Esophagus muscularis mucosa (tissue), 4 donors: ENCODE measurements around the gene CATSPERE. TPM values are rescaled to one million over a fixed set of nuclear protein-coding genes. Genes with fewer than 3 reads are reported as not detected.

Experiments used
- DNase-seq: peaks from one replicate; pipeline ENCODE4 v3.0.0-alpha.2; 2017; ENCODE audit errors: extremely low spot score
- H3K27ac ChIP-seq, 4 donors: fragments of 200-600 bp; sonication (generic); replicated peaks in 1 of 4; 1 replicate in 3 of 4; 2 replicates in 1 of 4; pipeline ENCODE4 v1.5.1; 2016 to 2019; ENCODE audit warnings: mild to moderate bottlenecking in 1 of 4
- H3K27me3 ChIP-seq, 4 donors: fragments of 200-600 bp; sonication (generic); one replicate each; pipeline versions ENCODE4 v1.5.1 to v1.6.0; 2016 to 2019
- H3K36me3 ChIP-seq, 4 donors: fragments of 200-600 bp; sonication (generic); one replicate each; pipeline ENCODE4 v1.5.1; 2016 to 2019
- H3K4me1 ChIP-seq, 4 donors: fragments of 200-600 bp; sonication (generic); one replicate each; pipeline ENCODE4 v1.5.1; 2016 to 2019
- H3K4me3 ChIP-seq, 4 donors: fragments of 200-600 bp; sonication (generic); 1 replicate in 2 of 4; 2 replicates in 2 of 4; pipeline ENCODE4 v1.5.1; 2016 to 2019; ENCODE audit warnings: mild to moderate bottlenecking in 4 of 4, moderate library complexity in 1 of 4
- H3K9me3 ChIP-seq, 4 donors: fragments of 200-600 bp; sonication (generic); 1 replicate in 3 of 4; 2 replicates in 1 of 4; pipeline ENCODE4 v1.5.1; 2016 to 2019
- EP300 ChIP-seq: sonication (generic); formaldehyde crosslinking; IDR thresholded peaks from one replicate; pipeline ENCODE4 v1.6.1; 2017; ENCODE audit warnings: antibody characterized with exemption
- POLR2A ChIP-seq: fragments of 450-650 bp; IDR thresholded peaks from one replicate; pipeline ENCODE4 v1.6.1; 2017; ENCODE audit warnings: antibody characterized with exemption, moderate library complexity, mild to moderate bottlenecking, low read depth
- POLR2AphosphoS5 ChIP-seq, 2 donors: sonication (generic); formaldehyde crosslinking; IDR thresholded peaks; one replicate each; pipeline ENCODE4 v1.6.1; 2017; ENCODE audit warnings: antibody characterized with exemption in 2 of 2
- WGBS: methylation state at CpG from one replicate; pipeline ENCODE4 v1.1.5; 2018; 5-methylcytosine and 5-hydroxymethylcytosine counted together
- intact Hi-C: fragments of 100-400 bp; cut with DNase I; formaldehyde crosslinking; loops from one replicate; pipeline ENCODE4 v1.15.1; 2023
- total RNA-seq, 4 donors: library from RNA; depleted of rRNA; stranded (reverse); fragments of >200 nt; gene quantifications; one replicate each; pipeline versions ENCODE4 v1.1.0 to v1.2.1, GENCODE V29; 2016
- TF ChIP-seq, protein P1 (sequence below), 3 experiments: fragments of 200-600 bp in 2 of 3; fragments of 450-650 bp in 1 of 3; sonication (generic) in 2 of 3; IDR thresholded peaks; one replicate each; pipeline ENCODE4 v1.5.1; 2017 to 2019; ENCODE audit warnings: antibody characterized with exemption in 3 of 3, mild to moderate bottlenecking in 2 of 3, moderate library complexity in 1 of 3

The CATSPERE gene
- total RNA-seq, 4 donors from 2014 or later, result 1.4 to 3.5 (median 2.1) TPM

DNA sequence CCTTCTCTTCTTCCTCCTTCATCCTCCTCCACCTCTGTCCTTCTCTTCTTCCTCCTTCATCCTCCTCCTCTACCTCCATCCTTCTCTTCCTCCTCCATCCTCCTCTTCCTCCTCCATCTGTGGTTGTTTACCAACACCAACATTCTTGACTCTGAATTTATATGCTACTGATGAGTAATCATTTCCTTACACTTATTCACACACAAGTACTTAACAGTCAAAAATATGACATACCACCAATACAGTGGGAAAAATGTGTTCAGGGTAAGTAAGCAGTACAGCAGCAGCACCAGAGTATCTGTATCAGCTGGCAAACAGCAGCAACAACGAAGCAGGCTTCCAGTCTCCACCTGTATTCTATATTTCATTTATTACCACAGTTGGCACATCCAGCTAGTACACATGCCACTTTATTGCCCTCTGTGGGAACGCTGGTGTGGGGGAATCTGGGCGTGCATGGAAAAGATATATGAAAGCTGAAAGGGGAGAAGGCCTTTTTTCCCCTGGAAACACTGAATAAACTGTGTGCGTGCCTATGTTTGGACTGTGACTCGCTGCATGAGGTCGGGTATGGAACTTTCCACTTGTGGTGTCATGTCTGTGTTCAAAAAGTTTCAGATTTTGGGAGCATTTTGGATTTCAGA lies 25.4 kb upstream of the CATSPERE start:
- no peak for DNase-seq
- no peaks in the 10 kb centered on the region for H3K27me3 ChIP-seq
- no peak overlapping the region for H3K4me3 ChIP-seq
- peak overlapping the region in 3 of 4 donors; percentile 25 to 41 (median 36) for H3K27ac ChIP-seq
- intact Hi-C loops, result no loop called here
- WGBS, result 71% methylated on average over 6 of the region's 6 CpGs
- TF ChIP-seq POLR2A, result no peak
- TF ChIP-seq, protein P1, sequence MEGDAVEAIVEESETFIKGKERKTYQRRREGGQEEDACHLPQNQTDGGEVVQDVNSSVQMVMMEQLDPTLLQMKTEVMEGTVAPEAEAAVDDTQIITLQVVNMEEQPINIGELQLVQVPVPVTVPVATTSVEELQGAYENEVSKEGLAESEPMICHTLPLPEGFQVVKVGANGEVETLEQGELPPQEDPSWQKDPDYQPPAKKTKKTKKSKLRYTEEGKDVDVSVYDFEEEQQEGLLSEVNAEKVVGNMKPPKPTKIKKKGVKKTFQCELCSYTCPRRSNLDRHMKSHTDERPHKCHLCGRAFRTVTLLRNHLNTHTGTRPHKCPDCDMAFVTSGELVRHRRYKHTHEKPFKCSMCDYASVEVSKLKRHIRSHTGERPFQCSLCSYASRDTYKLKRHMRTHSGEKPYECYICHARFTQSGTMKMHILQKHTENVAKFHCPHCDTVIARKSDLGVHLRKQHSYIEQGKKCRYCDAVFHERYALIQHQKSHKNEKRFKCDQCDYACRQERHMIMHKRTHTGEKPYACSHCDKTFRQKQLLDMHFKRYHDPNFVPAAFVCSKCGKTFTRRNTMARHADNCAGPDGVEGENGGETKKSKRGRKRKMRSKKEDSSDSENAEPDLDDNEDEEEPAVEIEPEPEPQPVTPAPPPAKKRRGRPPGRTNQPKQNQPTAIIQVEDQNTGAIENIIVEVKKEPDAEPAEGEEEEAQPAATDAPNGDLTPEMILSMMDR (IDR thresholded peaks at IDR 0.05), result no peak
- TF ChIP-seq EP300, result no peak
- no peak for TF ChIP-seq POLR2AphosphoS5 (IDR thresholded peaks at IDR 0.05)
- H3K36me3 ChIP-seq, result peaks cover under 1 to 43% (median 23%) of the 10 kb centered on the region in 4 donors
- peaks cover 5 to 48% (median 43%) of the 10 kb centered on the region in 4 donors for H3K4me1 ChIP-seq
- no peaks in the 10 kb centered on the region for H3K9me3 ChIP-seq

DNA sequence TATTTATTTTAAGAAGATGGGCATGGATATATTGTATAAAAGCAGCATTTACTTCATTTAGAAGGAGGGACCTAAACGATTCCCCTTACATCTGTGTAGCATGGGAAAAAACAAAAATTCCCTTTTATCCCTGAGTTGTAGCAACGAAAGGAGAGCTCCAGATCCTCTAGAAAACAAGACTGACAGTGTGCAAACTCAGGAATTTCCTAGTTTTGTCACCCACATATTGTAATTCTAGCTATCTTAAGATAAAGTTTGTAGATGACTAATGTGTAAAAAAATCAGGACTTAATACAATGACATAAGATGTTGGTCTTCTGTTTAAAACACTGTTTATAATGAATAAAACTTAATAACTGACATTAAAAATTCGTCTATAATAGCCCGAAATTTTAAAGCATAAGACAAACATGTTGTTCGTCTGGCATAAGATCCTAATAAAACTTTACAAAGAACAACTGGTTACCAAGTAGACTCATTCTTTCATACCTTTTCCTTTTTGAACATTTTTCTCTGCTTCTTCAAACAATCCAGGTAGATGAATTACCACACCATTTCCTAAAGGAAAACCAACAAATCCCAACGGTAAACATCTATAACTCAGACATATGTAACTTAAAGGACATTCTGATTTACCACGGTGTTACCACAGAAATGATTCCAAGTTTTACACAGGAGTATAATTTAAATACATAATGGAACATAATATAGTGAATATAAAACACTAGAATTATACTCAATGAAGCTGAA lies 24.6 kb upstream of the CATSPERE start:
- 80% methylated on average over 7 of the region's 7 CpGs for whole genome bisulfite sequencing

DNA sequence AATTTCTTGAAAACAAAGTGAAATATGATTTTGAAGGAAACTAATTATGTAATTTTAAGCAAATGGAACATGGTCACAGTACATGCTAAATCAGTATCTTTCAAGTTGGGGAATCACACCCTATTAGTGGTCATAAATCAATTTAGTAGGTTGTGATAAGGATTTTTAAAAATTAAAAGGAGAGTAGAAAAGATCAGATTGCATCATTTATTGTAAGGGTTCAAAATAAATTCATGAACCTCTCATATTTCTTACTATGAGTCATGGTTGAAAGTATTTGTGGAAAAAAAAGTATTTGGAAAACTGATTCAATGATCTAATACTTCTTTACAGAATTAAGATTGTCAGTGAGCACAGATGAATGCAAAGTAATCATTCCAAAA lies 24.0 kb upstream of the CATSPERE start:
- H3K27ac ChIP-seq, result no peak overlapping the region
- no peak for DNase-seq
- H3K4me1 ChIP-seq, result peaks cover 5 to 51% (median 44%) of the 10 kb centered on the region in 4 donors
- TF ChIP-seq, protein P1 (IDR thresholded peaks at IDR 0.05), result no peak
- TF ChIP-seq EP300 (no peak), POLR2A (no peak), POLR2AphosphoS5 (IDR thresholded peaks at IDR 0.05) (no peak)
- H3K36me3 ChIP-seq, result peaks cover 0 to 33% (median 16%) of the 10 kb centered on the region in 4 donors
- H3K9me3 ChIP-seq, result no peaks in the 10 kb centered on the region
- H3K27me3 ChIP-seq, result no peaks in the 10 kb centered on the region
- intact Hi-C loops, result no loop called here
- H3K4me3 ChIP-seq, result no peak overlapping the region

More for the DNA sequence above, 24.6 kb upstream of the CATSPERE start:
- TF ChIP-seq POLR2A (no peak), POLR2AphosphoS5 (IDR thresholded peaks at IDR 0.05) (no peak), EP300 (no peak)
- TF ChIP-seq, protein P1 (IDR thresholded peaks at IDR 0.05), result no peak
- H3K36me3 ChIP-seq, result peaks cover 0 to 38% (median 18%) of the 10 kb centered on the region in 4 donors
- H3K4me3 ChIP-seq, result no peak overlapping the region
- peaks cover 5 to 49% (median 43%) of the 10 kb centered on the region in 4 donors for H3K4me1 ChIP-seq
- no peaks in the 10 kb centered on the region for H3K27me3 ChIP-seq
- DNase-seq, result no peak
- peak overlapping the region in 3 of 4 donors; percentile 25 to 41 (median 36) for H3K27ac ChIP-seq
- intact Hi-C loops, result no loop called here
- no peaks in the 10 kb centered on the region for H3K9me3 ChIP-seq

DNA sequence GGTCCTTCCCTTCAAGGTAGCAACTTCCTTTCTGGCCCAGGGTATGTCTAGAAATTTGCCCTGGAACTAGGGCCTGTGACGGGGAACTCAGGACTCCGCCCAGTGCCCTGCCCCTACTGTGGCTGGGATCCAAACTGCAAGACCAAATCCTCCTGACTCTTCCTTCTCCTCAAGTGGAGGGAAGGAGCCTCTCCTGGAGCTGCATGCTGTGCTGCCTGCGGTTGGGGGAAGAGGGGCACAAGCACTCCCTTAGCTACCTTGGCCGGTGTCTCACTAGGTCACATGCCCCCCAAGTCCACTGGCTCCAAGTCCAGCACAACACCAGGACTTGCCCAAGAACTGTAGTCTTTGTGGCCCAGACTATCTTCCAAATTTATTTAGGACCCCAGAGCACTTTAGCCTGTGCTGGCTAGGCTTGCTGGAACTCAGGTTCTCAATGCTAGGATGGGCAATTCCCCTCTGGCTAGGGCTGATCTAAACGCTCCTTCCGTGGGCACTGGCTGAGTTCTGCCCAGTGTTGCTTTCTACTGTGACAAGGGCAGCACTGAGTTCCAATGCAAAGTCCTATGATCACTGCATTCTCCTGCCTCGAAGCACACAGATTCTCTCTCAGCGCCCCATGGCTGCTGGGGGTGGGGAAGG lies 21.6 kb upstream of the CATSPERE start:
- intact Hi-C loops, result loop anchor here (10.0 kb wide), 1 partner anchor 395 kb away; no protein-coding TSS in a partner anchor
- no peaks in the 10 kb centered on the region for H3K9me3 ChIP-seq
- H3K27ac ChIP-seq, result peak overlapping the region in 1 of 4 donors; percentile 9
- peaks cover 0 to 17% (median 7%) of the 10 kb centered on the region in 4 donors for H3K36me3 ChIP-seq
- WGBS, result 90% methylated on average over 4 of the region's 8 CpGs
- peaks cover 5 to 75% (median 64%) of the 10 kb centered on the region in 4 donors for H3K4me1 ChIP-seq
- TF ChIP-seq, protein P1 (IDR thresholded peaks at IDR 0.05), result no peak
- TF ChIP-seq POLR2A (no peak), POLR2AphosphoS5 (IDR thresholded peaks at IDR 0.05) (no peak), EP300 (no peak)
- no peak overlapping the region for H3K4me3 ChIP-seq
- H3K27me3 ChIP-seq, result no peaks in the 10 kb centered on the region
- no peak for DNase-seq
